Keratinocyte (primary cell): ENCODE data around the gene NDUFAF2. TPM values are rescaled to one million over a fixed set of nuclear protein-coding genes. Genes with fewer than 3 reads are reported as not detected.

Experiments
- DNase-seq: peaks from one replicate; pipeline ENCODE4 v3.0.0-alpha.2; 2011; ENCODE audit warnings: low read depth, missing footprints, low spot score
- FAIRE-seq: peaks from 2 replicates; lab custom pipeline; 2011; peaks lifted over from hg19 to GRCh38; lab: Jason Lieb, UNC
- H2AFZ ChIP-seq: 2 replicates; pipeline ENCODE4 v1.6.0; 2012; ENCODE audit warnings: low read length, control low read depth, inconsistent platforms; ENCODE audit not compliant: control insufficient read depth
- H3K27ac ChIP-seq: 2 replicates; pipeline ENCODE4 v1.5.1; 2011; ENCODE audit warnings: low read length; ENCODE audit not compliant: control insufficient read depth, insufficient read depth
- H3K27me3 ChIP-seq: 3 replicates; pipeline ENCODE4 v1.6.0; 2011; ENCODE audit warnings: low read length; ENCODE audit not compliant: control insufficient read depth, insufficient read depth; ENCODE audit errors: extremely low read depth
- H3K36me3 ChIP-seq, 2 experiments: 2 replicates in 1 of 2; 3 replicates in 1 of 2; pipeline ENCODE4 v1.5.1; 2011; ENCODE audit warnings: low read length in 2 of 2, mild to moderate bottlenecking in 1 of 2; ENCODE audit not compliant: control insufficient read depth in 2 of 2, insufficient read depth in 2 of 2; ENCODE audit errors: extremely low read depth in 1 of 2
- H3K4me1 ChIP-seq: 3 replicates; pipeline ENCODE4 v1.5.1; 2011; ENCODE audit warnings: low read length; ENCODE audit not compliant: control insufficient read depth, insufficient read depth; ENCODE audit errors: extremely low read depth
- H3K4me2 ChIP-seq: 3 replicates; pipeline ENCODE4 v1.6.0; 2011; ENCODE audit warnings: low read depth, low read length; ENCODE audit not compliant: control insufficient read depth, insufficient read depth; ENCODE audit errors: extremely low read depth
- H3K4me3 ChIP-seq, 3 experiments: fragments of 200-600 bp in 1 of 3; sonication (generic) in 1 of 3; 2 replicates in 2 of 3; 3 replicates in 1 of 3; pipeline ENCODE4 v1.5.1; 2011 to 2016; ENCODE audit warnings: low read length in 3 of 3, mild to moderate bottlenecking in 3 of 3, control low read depth in 2 of 3, inconsistent platforms in 1 of 3, low read depth in 1 of 3, mixed read lengths in 1 of 3, mixed run types in 1 of 3, moderate library complexity in 1 of 3; ENCODE audit not compliant: control insufficient read depth in 2 of 3, insufficient read depth in 2 of 3; ENCODE audit errors: extremely low read depth in 1 of 3
- H3K79me2 ChIP-seq: 2 replicates; pipeline ENCODE4 v1.6.0; 2012; ENCODE audit warnings: low read length; ENCODE audit not compliant: control insufficient read depth, insufficient read depth
- H3K9ac ChIP-seq: 3 replicates; pipeline ENCODE4 v1.6.0; 2011; ENCODE audit warnings: low read length; ENCODE audit not compliant: control insufficient read depth, insufficient read depth; ENCODE audit errors: extremely low read depth
- H3K9me1 ChIP-seq: 3 replicates; pipeline ENCODE4 v1.6.0; 2011; ENCODE audit warnings: low read length; ENCODE audit not compliant: control insufficient read depth, insufficient read depth; ENCODE audit errors: extremely low read depth
- H3K9me3 ChIP-seq: 2 replicates; pipeline ENCODE4 v1.5.1; 2012; ENCODE audit warnings: low read depth, low read length; ENCODE audit not compliant: control insufficient read depth
- H4K20me1 ChIP-seq: 3 replicates; pipeline ENCODE4 v1.6.0; 2011; ENCODE audit warnings: low read length; ENCODE audit not compliant: control insufficient read depth, insufficient read depth; ENCODE audit errors: extremely low read depth
- EZH2 ChIP-seq: IDR thresholded peaks from one replicate; pipeline ENCODE4 v1.6.1; 2012; ENCODE audit warnings: inconsistent platforms, mild to moderate bottlenecking, low read length, moderate library complexity
- dilution Hi-C: fragments of 300-500 bp; cut with MboI; formaldehyde crosslinking; loops from one replicate; pipeline ENCODE4 v1.7.0; 2020; ENCODE audit warnings: low sequenced_read_pairs; ENCODE audit not compliant: extremely low pct_ligation_motif_present
- polyA plus RNA-seq, 5 experiments: library from polyadenylated mRNA; depleted of rRNA in 3 of 5; stranded (reverse) in 3 of 5; stranded (forward) in 1 of 5; unstranded in 1 of 5; fragments of >200 nt; gene quantifications; 1 replicate in 1 of 5; 2 replicates in 3 of 5; 3 replicates in 1 of 5; pipeline versions ENCODE4 v1.2.1 to v1.2.3, GENCODE V29; 2011 to 2012; ENCODE audit warnings: missing spikeins in 2 of 5, low read depth in 1 of 5, low replicate concordance in 1 of 5
- TF ChIP-seq, protein P1 (sequence below), 3 experiments: IDR thresholded peaks in 1 of 3; conservative IDR thresholded peaks in 1 of 3; optimal IDR thresholded peaks in 1 of 3; 2 replicates in 2 of 3; 3 replicates in 1 of 3; pipeline versions ENCODE3 to v1.5.1; 2011; ENCODE audit warnings: low read length in 3 of 3, mild to moderate bottlenecking in 3 of 3, moderate library complexity in 2 of 3, control low read depth in 1 of 3, inconsistent platforms in 1 of 3; ENCODE audit not compliant: insufficient read depth in 2 of 3; ENCODE audit errors: extremely low read depth in 1 of 3

The NDUFAF2 gene
- polyA plus RNA-seq, 1 donor (not counting 4 experiments of a cell fraction or from before 2014, with no cell fraction given), result 62.3 TPM

DNA sequence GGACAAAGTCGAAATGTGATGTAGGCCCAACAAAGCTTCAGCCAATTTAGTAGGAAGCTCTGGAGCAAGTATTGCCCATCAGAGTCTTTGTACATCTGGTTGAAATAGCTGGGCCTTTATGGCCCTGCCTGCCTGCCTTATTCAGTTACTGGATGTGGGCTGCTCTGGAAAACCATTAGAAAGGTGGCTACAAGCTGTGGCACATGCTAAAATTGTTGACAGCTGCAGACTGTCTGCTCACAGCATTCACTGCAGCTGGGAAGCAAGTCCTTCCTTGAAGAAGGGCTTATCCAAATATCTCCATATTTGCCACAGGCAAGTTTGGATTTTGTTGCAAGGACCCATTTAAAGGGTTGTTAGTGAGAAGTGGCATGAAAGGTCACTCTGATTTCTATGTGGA is 192.8 kb downstream of the NDUFAF2 start:
- dilution Hi-C loops, result no loop called here
- Histone ChIP-seq H3K9ac (no peak overlapping the region), H3K4me1 (no peaks in the 10 kb centered on the region), H3K9me3 (no peaks in the 10 kb centered on the region), H3K27ac (no peak overlapping the region), H3K4me2 (no peak overlapping the region), H2AFZ (no peak overlapping the region), H3K36me3 (no peaks in the 10 kb centered on the region), H3K79me2 (no peaks in the 10 kb centered on the region), H3K4me3 (no peak overlapping the region), H3K9me1 (no peaks in the 10 kb centered on the region), H4K20me1 (no peaks in the 10 kb centered on the region), H3K27me3 (no peaks in the 10 kb centered on the region)
- no peak for TF ChIP-seq EZH2
- TF ChIP-seq, protein P1, sequence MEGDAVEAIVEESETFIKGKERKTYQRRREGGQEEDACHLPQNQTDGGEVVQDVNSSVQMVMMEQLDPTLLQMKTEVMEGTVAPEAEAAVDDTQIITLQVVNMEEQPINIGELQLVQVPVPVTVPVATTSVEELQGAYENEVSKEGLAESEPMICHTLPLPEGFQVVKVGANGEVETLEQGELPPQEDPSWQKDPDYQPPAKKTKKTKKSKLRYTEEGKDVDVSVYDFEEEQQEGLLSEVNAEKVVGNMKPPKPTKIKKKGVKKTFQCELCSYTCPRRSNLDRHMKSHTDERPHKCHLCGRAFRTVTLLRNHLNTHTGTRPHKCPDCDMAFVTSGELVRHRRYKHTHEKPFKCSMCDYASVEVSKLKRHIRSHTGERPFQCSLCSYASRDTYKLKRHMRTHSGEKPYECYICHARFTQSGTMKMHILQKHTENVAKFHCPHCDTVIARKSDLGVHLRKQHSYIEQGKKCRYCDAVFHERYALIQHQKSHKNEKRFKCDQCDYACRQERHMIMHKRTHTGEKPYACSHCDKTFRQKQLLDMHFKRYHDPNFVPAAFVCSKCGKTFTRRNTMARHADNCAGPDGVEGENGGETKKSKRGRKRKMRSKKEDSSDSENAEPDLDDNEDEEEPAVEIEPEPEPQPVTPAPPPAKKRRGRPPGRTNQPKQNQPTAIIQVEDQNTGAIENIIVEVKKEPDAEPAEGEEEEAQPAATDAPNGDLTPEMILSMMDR (optimal IDR thresholded peaks at IDR 0.05 in 1 of 3, IDR thresholded peaks at IDR 0.05 in 1 of 3, conservative IDR thresholded peaks at IDR 0.05 in 1 of 3; ENCODE audit: extremely low read depth in 1 of 3, insufficient read depth in 2 of 3, low read length in 3 of 3), result no peak
- FAIRE-seq (no peak), DNase-seq (no peak)

DNA sequence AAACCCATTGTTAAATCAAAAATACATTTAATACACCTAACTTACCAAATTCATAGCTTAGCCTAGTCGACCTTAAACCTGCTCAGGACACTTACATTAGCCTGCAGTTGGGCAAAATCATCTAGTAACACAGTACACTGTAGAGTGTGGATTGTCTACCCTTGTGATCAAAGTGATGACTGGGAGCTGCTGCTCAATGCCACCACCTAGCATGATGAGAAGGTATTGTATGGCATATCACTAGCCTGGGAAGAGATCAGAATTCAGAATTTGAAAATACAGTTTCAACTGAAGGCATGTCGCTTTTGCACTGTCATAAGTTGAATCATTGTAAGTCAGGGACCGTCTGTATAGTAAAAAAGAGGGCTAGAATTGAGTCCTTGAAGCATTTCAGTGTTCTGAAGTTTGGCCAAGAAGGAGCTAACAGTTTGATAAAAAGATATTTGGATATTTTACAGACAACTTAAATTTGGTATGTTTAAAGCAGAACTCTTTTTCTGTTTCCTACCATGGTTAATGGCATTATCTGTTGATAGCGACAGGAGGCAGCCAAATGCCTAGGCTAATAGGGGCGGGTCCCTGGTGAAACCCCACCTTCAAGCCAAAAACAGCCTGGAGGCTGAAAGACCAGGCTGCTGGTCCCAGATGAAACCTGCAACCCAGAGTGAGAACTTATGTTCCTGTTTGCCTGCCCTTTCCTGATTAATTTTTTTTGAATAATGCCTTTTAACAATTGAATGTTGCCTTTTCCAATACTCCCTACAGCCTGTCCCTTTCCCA is 194.3 kb downstream of the NDUFAF2 start:
- TF ChIP-seq, protein P1 (optimal IDR thresholded peaks at IDR 0.05 in 1 of 3, IDR thresholded peaks at IDR 0.05 in 1 of 3, conservative IDR thresholded peaks at IDR 0.05 in 1 of 3; ENCODE audit: extremely low read depth in 1 of 3, insufficient read depth in 2 of 3, low read length in 3 of 3), result peak; percentile 39 to 62 (median 49)
- no peak for TF ChIP-seq EZH2
- dilution Hi-C loops, result no loop called here
- no peaks in the 10 kb centered on the region for H3K27me3 ChIP-seq
- no peak overlapping the region for H2AFZ ChIP-seq
- no peak overlapping the region for H3K27ac ChIP-seq
- no peaks in the 10 kb centered on the region for H4K20me1 ChIP-seq
- H3K36me3 ChIP-seq, result no peaks in the 10 kb centered on the region
- H3K4me2 ChIP-seq, result no peak overlapping the region
- no peak for DNase-seq
- no peak overlapping the region for H3K4me3 ChIP-seq
- peak; percentile 63 for FAIRE-seq
- H3K79me2 ChIP-seq, result no peaks in the 10 kb centered on the region
- H3K9ac ChIP-seq, result no peak overlapping the region
- H3K9me1 ChIP-seq, result no peaks in the 10 kb centered on the region
- H3K9me3 ChIP-seq, result no peaks in the 10 kb centered on the region
- no peaks in the 10 kb centered on the region for H3K4me1 ChIP-seq
